Natural killer cell (primary cell): ENCODE results near the gene PTBP2. TPM values are rescaled to one million over a fixed set of nuclear protein-coding genes. Genes with fewer than 3 reads are reported as not detected.

Source experiments
- ATAC-seq, 3 donors: fragments of 150-1000 bp in 2 of 3; fragments of 200-7000 bp in 1 of 3; cut with Tn5 transposase; 1 replicate in 1 of 3; 2 replicates in 2 of 3; pipeline ENCODE4 v1.10.0; 2021; ENCODE audit warnings: mild to moderate bottlenecking in 2 of 3, moderate library complexity in 2 of 3
- DNase-seq, 2 donors: peaks; one replicate each; pipeline versions ENCODE4 v3.0.0 to v3.0.0-alpha.2; 2013 to 2021; ENCODE audit warnings: mixed read lengths in 1 of 2
- H3K27ac ChIP-seq: one replicate; pipeline ENCODE4 v1.5.1; 2013; ENCODE audit warnings: mild to moderate bottlenecking, low read length
- H3K27me3 ChIP-seq: one replicate; pipeline ENCODE4 v1.6.1; 2013; ENCODE audit warnings: low read length; ENCODE audit not compliant: control insufficient read depth, insufficient read depth
- H3K36me3 ChIP-seq: one replicate; pipeline ENCODE4 v1.6.1; 2013; ENCODE audit warnings: low read length; ENCODE audit not compliant: control insufficient read depth, insufficient read depth
- H3K4me1 ChIP-seq: one replicate; pipeline ENCODE4 v1.6.1; 2013; ENCODE audit warnings: low read length; ENCODE audit not compliant: control insufficient read depth, insufficient read depth
- H3K4me3 ChIP-seq: one replicate; pipeline ENCODE4 v1.5.1; 2013; ENCODE audit warnings: low read length
- H3K9me3 ChIP-seq: one replicate; pipeline ENCODE4 v1.6.1; 2013; ENCODE audit warnings: low read length; ENCODE audit not compliant: control insufficient read depth, insufficient read depth
- H3K27ac Mint-ChIP-seq, 2 donors: one replicate each; pipeline ENCODE4 v1.8.0; 2022; ENCODE audit warnings: mild to moderate bottlenecking in 2 of 2, mixed read lengths in 2 of 2, moderate library complexity in 1 of 2
- H3K27me3 Mint-ChIP-seq, 2 donors: one replicate each; pipeline ENCODE4 v1.8.0; 2022; ENCODE audit warnings: low read depth in 2 of 2, mixed read lengths in 2 of 2
- H3K36me3 Mint-ChIP-seq: one replicate; pipeline ENCODE4 v1.8.0; 2022; ENCODE audit warnings: mixed read lengths
- H3K4me1 Mint-ChIP-seq, 2 donors: one replicate each; pipeline ENCODE4 v1.8.0; 2022; ENCODE audit warnings: mixed read lengths in 2 of 2
- H3K4me3 Mint-ChIP-seq: one replicate; pipeline ENCODE4 v1.8.0; 2022; ENCODE audit warnings: mild to moderate bottlenecking, moderate library complexity, mixed read lengths
- H3K9me3 Mint-ChIP-seq, 2 donors: one replicate each; pipeline ENCODE4 v1.8.0; 2022; ENCODE audit warnings: mixed read lengths in 2 of 2
- WGBS: methylation state at CpG from one replicate; pipeline ENCODE4 v1.1.7; 2013; ENCODE audit warnings: missing lambda C conversion rate; ENCODE audit not compliant: insufficient coverage; 5-methylcytosine and 5-hydroxymethylcytosine counted together
- intact Hi-C: fragments of 100-400 bp; cut with micrococcal nuclease; formaldehyde crosslinking; loops from one replicate; pipeline ENCODE4 v1.14.2; 2022
- total RNA-seq, 4 donors: library from RNA; stranded (reverse); fragments of 120-200 nt in 1 of 4; gene quantifications; one replicate each; pipeline versions ENCODE4 v1.2.3 to v1.2.4, GENCODE V29; 2013 to 2022
- TF ChIP-seq, protein P1 (sequence below): fragments of 200-600 bp; IDR thresholded peaks from one replicate; pipeline ENCODE4 v1.8.0; 2022; ENCODE audit warnings: antibody characterized with exemption

The PTBP2 gene
- total RNA-seq, 3 donors from 2014 or later (not counting 1 experiment from before 2014, with no cell fraction given), result 29.1 to 33.2 (median 33.1) TPM

DNA sequence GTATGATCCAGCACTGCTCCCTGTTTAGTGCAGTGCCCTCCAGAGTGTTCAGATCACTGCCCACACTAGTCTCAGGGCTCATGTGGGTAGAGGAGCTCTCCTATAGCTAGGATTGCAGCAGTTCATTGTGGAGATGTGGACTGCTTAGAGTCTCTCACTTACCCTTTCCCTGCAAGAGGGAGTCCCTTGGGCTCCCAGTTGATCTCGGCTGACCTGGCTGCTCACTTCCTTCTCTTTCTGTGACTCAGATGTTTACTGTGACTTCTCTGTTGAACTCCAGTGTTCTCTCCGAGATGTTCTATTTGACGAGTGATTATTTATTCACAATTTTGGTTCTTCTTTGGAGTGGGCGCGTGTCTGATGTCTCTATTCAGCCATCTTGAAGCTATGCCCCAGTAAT lies 141.9 kb downstream of the PTBP2 start:
- no peaks in the 10 kb centered on the region for H3K4me1 ChIP-seq

More for the DNA sequence above, 141.9 kb downstream of the PTBP2 start:
- ATAC-seq (no peak), DNase-seq (no peak)
- H3K27me3 ChIP-seq, result no peaks in the 10 kb centered on the region
- H3K36me3 ChIP-seq, result no peaks in the 10 kb centered on the region
- H3K27ac ChIP-seq, result no peak overlapping the region
- TF ChIP-seq, protein P1, sequence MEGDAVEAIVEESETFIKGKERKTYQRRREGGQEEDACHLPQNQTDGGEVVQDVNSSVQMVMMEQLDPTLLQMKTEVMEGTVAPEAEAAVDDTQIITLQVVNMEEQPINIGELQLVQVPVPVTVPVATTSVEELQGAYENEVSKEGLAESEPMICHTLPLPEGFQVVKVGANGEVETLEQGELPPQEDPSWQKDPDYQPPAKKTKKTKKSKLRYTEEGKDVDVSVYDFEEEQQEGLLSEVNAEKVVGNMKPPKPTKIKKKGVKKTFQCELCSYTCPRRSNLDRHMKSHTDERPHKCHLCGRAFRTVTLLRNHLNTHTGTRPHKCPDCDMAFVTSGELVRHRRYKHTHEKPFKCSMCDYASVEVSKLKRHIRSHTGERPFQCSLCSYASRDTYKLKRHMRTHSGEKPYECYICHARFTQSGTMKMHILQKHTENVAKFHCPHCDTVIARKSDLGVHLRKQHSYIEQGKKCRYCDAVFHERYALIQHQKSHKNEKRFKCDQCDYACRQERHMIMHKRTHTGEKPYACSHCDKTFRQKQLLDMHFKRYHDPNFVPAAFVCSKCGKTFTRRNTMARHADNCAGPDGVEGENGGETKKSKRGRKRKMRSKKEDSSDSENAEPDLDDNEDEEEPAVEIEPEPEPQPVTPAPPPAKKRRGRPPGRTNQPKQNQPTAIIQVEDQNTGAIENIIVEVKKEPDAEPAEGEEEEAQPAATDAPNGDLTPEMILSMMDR, result no peak
- H3K9me3 ChIP-seq, result no peaks in the 10 kb centered on the region
- Mint-ChIP-seq H3K9me3 (peaks cover 5 to 9% of the 10 kb centered on the region in 2 donors), H3K4me3 (no peak overlapping the region), H3K27me3 (no peaks in the 10 kb centered on the region), H3K27ac (no peak overlapping the region), H3K4me1 (no peaks in the 10 kb centered on the region), H3K36me3 (peaks cover 6% of the 10 kb centered on the region)
- no peak overlapping the region for H3K4me3 ChIP-seq
- WGBS, result 82% methylated on average over 5 of the region's 5 CpGs
- intact Hi-C loops, result no loop called here
